ENCODE results near the gene AFG3L2. TPM values are rescaled to one million over a fixed set of nuclear protein-coding genes. Genes with fewer than 3 reads are reported as not detected.

AFG3L2 gene
- total RNA-seq, 2 donors from 2014 or later, result 39.7 to 51.5 TPM

GRCh38 chr18:12296087-12296403 is 81.0 kb downstream of the AFG3L2 start:
- H3K9me3 ChIP-seq, result no peaks in the 10 kb centered on the region
- TF ChIP-seq POLR2A (IDR thresholded peaks at IDR 0.05) (no peak), CTCF (IDR thresholded peaks at IDR 0.05) (no peak), POLR2AphosphoS5 (IDR thresholded peaks at IDR 0.05) (no peak)
- no peak overlapping the region for H3K27ac ChIP-seq
- H3K4me3 ChIP-seq, result no peak overlapping the region
- no peaks in the 10 kb centered on the region for H3K36me3 ChIP-seq
- H3K4me1 ChIP-seq (replicated peaks), result no peaks in the 10 kb centered on the region
- WGBS, result 92% methylated on average over 3 of the region's 3 CpGs
- no peaks in the 10 kb centered on the region for H3K27me3 ChIP-seq (replicated peaks; ENCODE audit: insufficient read depth)
- intact Hi-C loops (cut with DNase I), result no loop called here
- no peak for DNase-seq (ENCODE audit: low spot score)

GRCh38 chr18:12295389-12296086 is 81.5 kb downstream of the AFG3L2 start:
- H3K27ac ChIP-seq, result no peak overlapping the region
- no peaks in the 10 kb centered on the region for H3K36me3 ChIP-seq
- no peak overlapping the region for H3K4me3 ChIP-seq
- DNase-seq (ENCODE audit: low spot score), result no peak
- 92% methylated on average over 18 of the region's 18 CpGs for WGBS
- no peak for TF ChIP-seq POLR2A (IDR thresholded peaks at IDR 0.05)
- TF ChIP-seq CTCF (IDR thresholded peaks at IDR 0.05), result no peak
- no peak for TF ChIP-seq POLR2AphosphoS5 (IDR thresholded peaks at IDR 0.05)
- H3K27me3 ChIP-seq (replicated peaks; ENCODE audit: insufficient read depth), result no peaks in the 10 kb centered on the region
- H3K4me1 ChIP-seq (replicated peaks), result no peaks in the 10 kb centered on the region
- no peaks in the 10 kb centered on the region for H3K9me3 ChIP-seq
- intact Hi-C loops (cut with DNase I), result no loop called here

GRCh38 chr18:12293831-12294230 is 83.2 kb downstream of the AFG3L2 start:
- H3K4me3 ChIP-seq, result no peak overlapping the region
- no peaks in the 10 kb centered on the region for H3K4me1 ChIP-seq (replicated peaks)
- H3K27ac ChIP-seq, result no peak overlapping the region
- intact Hi-C loops (cut with DNase I), result no loop called here
- no peaks in the 10 kb centered on the region for H3K27me3 ChIP-seq (replicated peaks; ENCODE audit: insufficient read depth)
- no peak for TF ChIP-seq POLR2AphosphoS5 (IDR thresholded peaks at IDR 0.05)
- TF ChIP-seq POLR2A (IDR thresholded peaks at IDR 0.05), result no peak
- no peak for TF ChIP-seq CTCF (IDR thresholded peaks at IDR 0.05)
- DNase-seq (ENCODE audit: low spot score), result no peak
- H3K36me3 ChIP-seq, result no peaks in the 10 kb centered on the region
- WGBS, result 76% methylated on average over 11 of the region's 11 CpGs
- no peaks in the 10 kb centered on the region for H3K9me3 ChIP-seq

GRCh38 chr18:12291690-12292089 is 85.3 kb downstream of the AFG3L2 start:
- TF ChIP-seq POLR2AphosphoS5 (IDR thresholded peaks at IDR 0.05) (no peak), POLR2A (IDR thresholded peaks at IDR 0.05) (no peak), CTCF (IDR thresholded peaks at IDR 0.05) (no peak)
- no peaks in the 10 kb centered on the region for H3K36me3 ChIP-seq
- H3K27ac ChIP-seq, result no peak overlapping the region
- no peaks in the 10 kb centered on the region for H3K4me1 ChIP-seq (replicated peaks)
- H3K4me3 ChIP-seq, result no peak overlapping the region
- no peak for DNase-seq (ENCODE audit: low spot score)
- intact Hi-C loops (cut with DNase I), result no loop called here
- no peaks in the 10 kb centered on the region for H3K9me3 ChIP-seq
- H3K27me3 ChIP-seq (replicated peaks; ENCODE audit: insufficient read depth), result no peaks in the 10 kb centered on the region
- WGBS, result 86% methylated on average over 14 of the region's 14 CpGs

GRCh38 chr18:12291161-12291560 is 85.9 kb downstream of the AFG3L2 start:
- 86% methylated on average over 6 of the region's 6 CpGs for WGBS

More at GRCh38 chr18:12291161-12291560, 85.9 kb downstream of the AFG3L2 start:
- no peaks in the 10 kb centered on the region for H3K36me3 ChIP-seq
- H3K27ac ChIP-seq, result no peak overlapping the region
- no peaks in the 10 kb centered on the region for H3K4me1 ChIP-seq (replicated peaks)
- intact Hi-C loops (cut with DNase I), result no loop called here
- DNase-seq (ENCODE audit: low spot score), result no peak
- H3K9me3 ChIP-seq, result no peaks in the 10 kb centered on the region
- H3K4me3 ChIP-seq, result no peak overlapping the region
- TF ChIP-seq POLR2AphosphoS5 (IDR thresholded peaks at IDR 0.05), result no peak
- no peak for TF ChIP-seq POLR2A (IDR thresholded peaks at IDR 0.05)
- TF ChIP-seq CTCF (IDR thresholded peaks at IDR 0.05), result no peak
- H3K27me3 ChIP-seq (replicated peaks; ENCODE audit: insufficient read depth), result no peaks in the 10 kb centered on the region

Measured in prostate gland (tissue), 2 donors.